Suppressor macrophage treated with lipopolysaccharide for 4 hours (primary cell): Measurements from ENCODE around the gene GSG1L.

ENCODE experiments used
- DNase-seq: peaks from one replicate; pipeline ENCODE4 v3.0.0-alpha.2; 2020

GSG1L gene

GRCh38 chr16:27766236-27766925, 297.1 kb downstream of the GSG1L start:
- DNase-seq: no peak

GRCh38 chr16:27764869-27765675, 298.4 kb downstream of the GSG1L start:
- DNase-seq: no peak

- no peak for DNase-seq
Observed at GRCh38 chr16:27764427-27764826, 299.1 kb downstream of the GSG1L start.

- no peak for DNase-seq
Observed at GRCh38 chr16:27762441-27762840, 301.1 kb downstream of the GSG1L start.

GRCh38 chr16:27761816-27762215, 301.7 kb downstream of the GSG1L start:
- DNase-seq: no peak

GRCh38 chr16:27760789-27761176, 302.7 kb downstream of the GSG1L start:
- DNase-seq: no peak

- DNase-seq: peak; percentile 47
Observed at GRCh38 chr16:27759967-27760788, 303.3 kb downstream of the GSG1L start.

GRCh38 chr16:27759301-27759871, 304.1 kb downstream of the GSG1L start:
- peak; percentile 28 for DNase-seq

- DNase-seq: no peak
Observed at GRCh38 chr16:27758544-27758943, 305.0 kb downstream of the GSG1L start.

- DNase-seq: peak; percentile 11
Observed at GRCh38 chr16:27756206-27756970, 307.1 kb downstream of the GSG1L start.

GRCh38 chr16:27754788-27755690, 308.5 kb downstream of the GSG1L start:
- DNase-seq: no peak

GRCh38 chr16:27753563-27753962, 310.0 kb downstream of the GSG1L start:
- no peak for DNase-seq

- DNase-seq: no peak
Observed at GRCh38 chr16:27752241-27752640, 311.3 kb downstream of the GSG1L start.

- no peak for DNase-seq
Observed at GRCh38 chr16:27751676-27752075, 311.8 kb downstream of the GSG1L start.

GRCh38 chr16:27751233-27751632, 312.3 kb downstream of the GSG1L start:
- no peak for DNase-seq

- DNase-seq: no peak
Observed at GRCh38 chr16:27749946-27750345, 313.6 kb downstream of the GSG1L start.

GRCh38 chr16:27749547-27749875, 314.0 kb downstream of the GSG1L start:
- no peak for DNase-seq

GRCh38 chr16:27748868-27749546, 314.5 kb downstream of the GSG1L start:
- DNase-seq: peak; percentile 61

GRCh38 chr16:27747946-27748345, 315.6 kb downstream of the GSG1L start:
- no peak for DNase-seq

GRCh38 chr16:27746076-27746855, 317.2 kb downstream of the GSG1L start:
- no peak for DNase-seq
